Endothelial cell (in vitro differentiated cells): ENCODE data around the gene PRR12. TPM values are rescaled to one million over a fixed set of nuclear protein-coding genes. Genes with fewer than 3 reads are reported as not detected.
A peak's percentile ranks its signal among the peaks of the same experiment; 100 is the strongest.

Experiments used
- DNase-seq: peaks from one replicate; pipeline ENCODE4 v3.0.0; 2021; ENCODE audit warnings: low spot score
- H3K27ac Mint-ChIP-seq: one replicate; pipeline ENCODE4 v1.8.0; 2021; ENCODE audit warnings: mixed read lengths, inconsistent platforms; ENCODE audit not compliant: unreplicated experiment
- H3K27me3 Mint-ChIP-seq: one replicate; pipeline ENCODE4 v1.8.0; 2021; ENCODE audit warnings: mild to moderate bottlenecking, moderate library complexity, mixed read lengths, inconsistent platforms; ENCODE audit not compliant: unreplicated experiment
- H3K36me3 Mint-ChIP-seq: one replicate; pipeline ENCODE4 v1.8.0; 2021; ENCODE audit warnings: mild to moderate bottlenecking, low read depth, mixed read lengths, inconsistent platforms; ENCODE audit not compliant: unreplicated experiment
- H3K4me1 Mint-ChIP-seq: one replicate; pipeline ENCODE4 v1.8.0; 2021; ENCODE audit warnings: mild to moderate bottlenecking, mixed read lengths, inconsistent platforms; ENCODE audit not compliant: unreplicated experiment
- H3K4me3 Mint-ChIP-seq: one replicate; pipeline ENCODE4 v1.8.0; 2021; ENCODE audit warnings: mild to moderate bottlenecking, mixed read lengths, inconsistent platforms; ENCODE audit not compliant: unreplicated experiment
- H3K9me3 Mint-ChIP-seq: one replicate; pipeline ENCODE4 v1.8.0; 2021; ENCODE audit warnings: mixed read lengths, inconsistent platforms; ENCODE audit not compliant: unreplicated experiment
- CTCF ChIP-seq: fragments of 200-600 bp; sonication (generic); IDR thresholded peaks from one replicate; pipeline ENCODE4 v1.5.0; 2021; ENCODE audit warnings: antibody characterized with exemption; ENCODE audit not compliant: unreplicated experiment
- total RNA-seq: library from RNA; stranded (reverse); fragmentation: NEBNext Ultra II Directional; extraction: Animal tissue kit (Norgen Biotek cat#: 25700); gene quantifications from one replicate; pipeline ENCODE4 v1.2.1, GENCODE V29; 2021; ENCODE audit not compliant: unreplicated experiment

PRR12 gene
- total RNA-seq, 1 donor from 2014 or later: 38.8 TPM

DNA sequence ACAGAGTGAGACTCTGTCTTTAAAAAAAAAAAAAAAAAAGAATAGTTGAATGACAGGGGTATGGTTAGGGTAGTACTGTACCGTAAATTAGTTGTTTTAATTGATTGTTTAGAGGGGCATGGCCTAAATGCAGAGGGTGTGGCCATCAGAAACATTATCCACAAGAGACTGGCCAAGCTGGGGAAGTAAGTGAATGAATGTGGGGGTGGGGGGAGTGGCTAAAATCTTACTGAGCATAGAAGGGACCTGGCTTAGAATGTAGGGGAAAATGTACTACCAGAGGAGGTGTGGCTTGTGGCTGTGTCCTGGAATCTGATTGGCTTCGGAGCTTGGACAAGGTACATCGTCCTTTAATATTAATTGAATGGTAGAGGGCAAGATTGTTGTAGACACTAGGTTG, 78.5 kb downstream of the PRR12 start:
- peak overlapping the region; percentile 1 for H3K4me3 Mint-ChIP-seq
- H3K9me3 Mint-ChIP-seq: no peaks in the 10 kb centered on the region
- no peak overlapping the region for H3K27ac Mint-ChIP-seq
- H3K36me3 Mint-ChIP-seq: peaks cover 12% of the 10 kb centered on the region
- H3K4me1 Mint-ChIP-seq: peaks cover 18% of the 10 kb centered on the region
- DNase-seq: no peak
- no peak for TF ChIP-seq CTCF
- H3K27me3 Mint-ChIP-seq: peaks cover 14% of the 10 kb centered on the region

- H3K4me1 Mint-ChIP-seq: peaks cover 13% of the 10 kb centered on the region
- peak; percentile 73 for TF ChIP-seq CTCF
- H3K36me3 Mint-ChIP-seq: peaks cover 10% of the 10 kb centered on the region
- peak overlapping the region; percentile 70 for H3K4me3 Mint-ChIP-seq
- H3K27ac Mint-ChIP-seq: peak overlapping the region; percentile 20
- H3K27me3 Mint-ChIP-seq: peaks cover 8% of the 10 kb centered on the region
- peak; percentile 90 for DNase-seq
- H3K9me3 Mint-ChIP-seq: no peaks in the 10 kb centered on the region
Observed at GRCh38 chr19:49672131-49672919, 81.3 kb downstream of the PRR12 start.

Other genes with a start within 250 kb of the PRR12 start
- 167 TPM for gene TEAD2, start 228.8 kb upstream of the PRR12 start, total RNA-seq
- 2.2 TPM for gene DKKL1, start 227.3 kb upstream of the PRR12 start, total RNA-seq
- gene KASH5, start 202.9 kb upstream of the PRR12 start, total RNA-seq: 0.26 TPM
- not detected for gene PTH2, start 167.7 kb upstream of the PRR12 start, total RNA-seq
- gene GFY, start 165.8 kb upstream of the PRR12 start, total RNA-seq: not detected
- gene SLC17A7, start 149.7 kb upstream of the PRR12 start, total RNA-seq: 0.92 TPM
- 78.8 TPM for gene PIH1D1, start 139.4 kb upstream of the PRR12 start, total RNA-seq
- 49.6 TPM for gene ALDH16A1, start 138.0 kb upstream of the PRR12 start, total RNA-seq
- 1.4 TPM for gene FLT3LG, start 117.0 kb upstream of the PRR12 start, total RNA-seq
- gene RPL13A, start 103.6 kb upstream of the PRR12 start, total RNA-seq: 2,762 TPM
- 2,099 TPM for gene RPS11, start 94.7 kb upstream of the PRR12 start, total RNA-seq
- gene FCGRT, start 78.5 kb upstream of the PRR12 start, total RNA-seq: 127 TPM
- gene RCN3, start 63.2 kb upstream of the PRR12 start, total RNA-seq: 19.4 TPM
- 76.3 TPM for gene NOSIP, start 10.6 kb upstream of the PRR12 start, total RNA-seq
- gene PRRG2, start 9.9 kb upstream of the PRR12 start, total RNA-seq: 2.4 TPM
- 23.9 TPM for gene RRAS, start 49.0 kb downstream of the PRR12 start, total RNA-seq
- 90.3 TPM for gene SCAF1, start 51.0 kb downstream of the PRR12 start, total RNA-seq
- gene IRF3, start 74.7 kb downstream of the PRR12 start, total RNA-seq: 76.1 TPM
- gene BCL2L12, start 74.8 kb downstream of the PRR12 start, total RNA-seq: 50.1 TPM
- 175 TPM for gene PRMT1, start 86.1 kb downstream of the PRR12 start, total RNA-seq
- gene ADM5, start 98.4 kb downstream of the PRR12 start, total RNA-seq: 5.3 TPM
- 94.1 TPM for gene CPT1C, start 99.9 kb downstream of the PRR12 start, total RNA-seq
- not detected for gene TSKS, start 172.1 kb downstream of the PRR12 start, total RNA-seq
- 191 TPM for gene AP2A1, start 175.8 kb downstream of the PRR12 start, total RNA-seq
- 15.6 TPM for gene FUZ, start 222.1 kb downstream of the PRR12 start, total RNA-seq
- gene MED25, start 227.1 kb downstream of the PRR12 start, total RNA-seq: 117 TPM